Adipose tissue (tissue), 3 donors: ENCODE results near the gene GAB2. TPM values are rescaled to one million over a fixed set of nuclear protein-coding genes. Genes with fewer than 3 reads are reported as not detected.
"Not testable (repeated sequence)": the region's sequence is repeated elsewhere in the genome, so short reads cannot be mapped to it uniquely, and the experiment has no call there.

Source experiments
- H3K27ac ChIP-seq: one replicate; pipeline ENCODE4 v1.5.1; 2013; ENCODE audit warnings: low read depth, low read length
- WGBS, 3 donors: extraction: QIAGEN DNeasy Blood & Tissue Kit; methylation state at CpG; one replicate each; pipeline ENCODE4 v1.1.7; 2013; 5-methylcytosine and 5-hydroxymethylcytosine counted together
- polyA plus RNA-seq, 3 donors: library from polyadenylated mRNA; stranded (reverse); fragments of 200-250 nt; gene quantifications; one replicate each; pipeline ENCODE4 v1.2.3, GENCODE V29; 2013
- donor health status: healthy with polysubstance abuse.
- donor health status: Bipolar disorder and iron deficiency.
- donor health status: healthy.

GAB2 gene
- polyA plus RNA-seq, 3 donors = 5.3 to 24.9 (median 22.8) TPM

DNA sequence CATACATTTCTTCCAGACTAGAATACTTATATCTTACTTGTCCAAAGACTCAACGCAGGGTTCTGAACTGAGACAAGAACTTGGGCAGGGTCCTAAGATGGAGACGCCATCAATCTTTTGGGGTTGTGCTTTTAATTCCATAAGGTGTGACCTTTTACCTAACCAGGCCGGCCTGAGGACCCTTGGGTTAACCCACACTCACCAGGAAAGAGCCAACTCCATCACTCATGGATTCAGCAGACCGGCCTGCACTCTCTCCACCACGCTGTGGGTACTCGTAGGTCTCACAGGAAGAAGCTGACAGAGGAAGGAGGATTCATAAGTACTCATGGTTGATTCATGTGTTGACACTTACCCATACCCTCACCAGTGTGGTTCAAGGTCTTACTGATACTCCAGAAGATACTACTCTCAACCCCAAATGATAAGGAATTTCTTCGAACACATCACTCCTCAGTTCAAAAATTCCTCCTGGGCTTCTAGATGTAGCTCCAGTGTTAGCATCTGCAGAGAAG lies 192.7 kb downstream of the GAB2 start:
- WGBS, 3 donors = 92 to 95% (median 94%) methylated on average over 7 of the region's 7 CpGs
- no peak overlapping the region for H3K27ac ChIP-seq

DNA sequence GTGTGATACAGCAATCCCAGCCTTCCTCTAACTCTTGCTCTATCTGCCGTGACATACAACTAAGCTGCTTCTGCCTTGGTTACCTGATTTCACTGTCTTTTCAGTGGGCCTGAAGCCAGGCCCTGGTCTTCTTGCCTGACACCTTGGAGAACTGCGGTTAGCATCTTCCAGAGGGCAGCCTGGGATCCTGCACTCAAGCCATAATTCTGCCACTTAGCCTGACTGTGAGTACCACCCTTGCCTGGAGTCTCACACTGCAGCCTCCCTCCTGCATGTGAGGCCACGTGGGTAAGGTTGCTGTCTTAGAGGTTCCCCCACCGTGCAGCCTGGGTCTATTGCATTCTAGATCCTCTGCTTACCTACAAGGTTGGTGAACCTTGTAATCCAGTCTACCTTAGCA lies 193.1 kb downstream of the GAB2 start:
- no peak overlapping the region for H3K27ac ChIP-seq
- WGBS, 3 donors = 86 to 91% (median 87%) methylated on average over 4 of the region's 4 CpGs

GRCh38 chr11:78223320-78223954 lies 194.2 kb downstream of the GAB2 start:
- 83 to 93% (median 85%) methylated on average over 9 of the region's 9 CpGs for WGBS, 3 donors

GRCh38 chr11:78222726-78223125 lies 194.9 kb downstream of the GAB2 start:
- not testable (repeated sequence) for H3K27ac ChIP-seq
- WGBS, 3 donors = 86 to 88% (median 86%) methylated on average over 10 of the region's 10 CpGs

More at GRCh38 chr11:78223320-78223954, 194.2 kb downstream of the GAB2 start:
- no peak overlapping the region for H3K27ac ChIP-seq

DNA sequence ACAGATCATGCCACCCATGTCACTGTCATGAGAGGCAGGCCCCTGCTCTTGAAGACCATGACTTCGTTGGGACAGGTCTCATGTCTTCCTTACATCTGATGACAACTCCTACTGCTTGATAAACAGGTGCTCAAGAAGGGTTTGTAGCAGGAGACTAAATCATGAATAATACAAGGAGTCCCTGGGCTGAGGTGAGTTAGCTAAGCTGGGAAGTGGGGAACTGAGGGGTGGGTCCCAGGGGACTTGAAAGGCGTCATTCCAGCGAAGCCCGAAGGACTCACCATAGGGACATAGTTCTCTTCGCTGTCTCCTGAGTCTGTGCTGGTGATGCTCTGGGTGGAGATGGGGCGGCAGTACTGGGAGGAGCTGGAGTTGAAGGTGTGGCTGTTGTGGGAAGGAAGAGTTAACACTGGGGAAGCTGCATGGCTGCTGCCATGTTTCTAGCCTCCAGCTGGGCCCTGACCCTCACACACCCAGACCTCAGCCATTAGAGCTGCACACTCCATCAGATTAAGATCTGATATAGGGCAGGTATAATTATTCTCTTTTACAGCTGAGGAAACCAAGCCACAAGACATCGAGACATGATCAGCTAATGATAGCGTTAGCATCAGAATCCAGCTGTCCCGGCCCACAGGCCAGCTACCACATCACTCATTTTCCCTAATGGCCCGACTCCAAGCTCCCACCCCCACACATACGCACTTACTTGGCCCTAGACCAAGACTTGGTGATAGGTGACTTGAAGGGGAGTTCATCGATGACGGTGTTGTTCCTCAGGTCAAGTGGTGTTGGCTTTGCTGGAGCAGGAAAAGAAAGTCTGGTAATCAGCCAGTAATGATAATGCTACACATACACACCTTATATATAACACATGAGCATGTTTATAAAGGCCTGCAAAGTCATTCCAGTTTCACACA lies 196.0 kb downstream of the GAB2 start:
- 84 to 90% (median 87%) methylated on average over 13 of the region's 13 CpGs for WGBS, 3 donors
- H3K27ac ChIP-seq = no peak overlapping the region

DNA sequence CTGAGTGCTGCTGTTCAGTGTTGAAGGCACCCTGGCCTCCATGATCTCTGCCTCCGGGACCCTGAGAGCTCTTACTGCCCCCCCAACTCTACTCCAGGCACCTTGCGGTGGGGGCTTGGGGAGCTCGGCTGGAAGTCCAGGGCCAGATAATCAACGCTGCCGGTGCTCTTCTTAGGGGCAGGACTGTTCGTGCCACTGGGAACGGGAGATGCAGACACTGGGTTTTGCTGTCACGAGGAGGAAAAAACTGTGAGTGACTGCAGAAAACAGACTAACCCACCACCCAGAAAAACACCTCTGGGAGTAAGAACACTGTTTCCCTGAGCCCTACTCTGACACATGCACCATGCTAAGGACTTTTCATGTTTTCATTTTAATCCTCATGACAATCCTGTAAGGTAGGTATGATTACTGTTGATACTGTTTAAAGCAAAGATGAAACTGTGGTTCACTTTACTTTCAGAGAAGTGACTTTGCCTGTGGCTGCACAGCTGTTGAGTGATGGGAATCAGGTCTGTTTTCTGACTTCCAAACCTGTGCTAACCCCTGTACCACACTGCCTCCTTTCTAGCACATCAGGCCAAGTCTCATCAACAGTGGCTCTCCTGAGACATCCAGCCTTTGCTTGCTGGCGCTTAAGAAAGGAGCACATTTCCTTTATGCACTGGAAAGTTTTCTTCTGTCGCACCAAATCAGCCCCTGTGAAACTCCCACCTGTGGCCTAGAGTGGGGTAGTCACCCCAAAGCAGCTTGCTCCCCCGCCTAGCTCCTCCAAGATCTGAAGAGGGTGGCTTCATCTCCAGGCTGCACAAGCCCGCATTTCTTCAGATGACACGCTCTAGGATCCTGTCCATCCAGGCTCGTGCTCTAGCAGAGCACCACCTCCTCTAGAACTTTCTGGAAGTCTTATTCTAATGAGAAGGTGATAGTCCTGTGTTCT lies 197.1 kb downstream of the GAB2 start:
- WGBS, 3 donors = 92 to 95% (median 94%) methylated on average over 14 of the region's 14 CpGs

GRCh38 chr11:78219493-78220217 lies 198.0 kb downstream of the GAB2 start:
- no peak overlapping the region for H3K27ac ChIP-seq
- 89 to 92% (median 91%) methylated on average over 7 of the region's 7 CpGs for WGBS, 3 donors

More for the DNA sequence above, 197.1 kb downstream of the GAB2 start:
- H3K27ac ChIP-seq = no peak overlapping the region

DNA sequence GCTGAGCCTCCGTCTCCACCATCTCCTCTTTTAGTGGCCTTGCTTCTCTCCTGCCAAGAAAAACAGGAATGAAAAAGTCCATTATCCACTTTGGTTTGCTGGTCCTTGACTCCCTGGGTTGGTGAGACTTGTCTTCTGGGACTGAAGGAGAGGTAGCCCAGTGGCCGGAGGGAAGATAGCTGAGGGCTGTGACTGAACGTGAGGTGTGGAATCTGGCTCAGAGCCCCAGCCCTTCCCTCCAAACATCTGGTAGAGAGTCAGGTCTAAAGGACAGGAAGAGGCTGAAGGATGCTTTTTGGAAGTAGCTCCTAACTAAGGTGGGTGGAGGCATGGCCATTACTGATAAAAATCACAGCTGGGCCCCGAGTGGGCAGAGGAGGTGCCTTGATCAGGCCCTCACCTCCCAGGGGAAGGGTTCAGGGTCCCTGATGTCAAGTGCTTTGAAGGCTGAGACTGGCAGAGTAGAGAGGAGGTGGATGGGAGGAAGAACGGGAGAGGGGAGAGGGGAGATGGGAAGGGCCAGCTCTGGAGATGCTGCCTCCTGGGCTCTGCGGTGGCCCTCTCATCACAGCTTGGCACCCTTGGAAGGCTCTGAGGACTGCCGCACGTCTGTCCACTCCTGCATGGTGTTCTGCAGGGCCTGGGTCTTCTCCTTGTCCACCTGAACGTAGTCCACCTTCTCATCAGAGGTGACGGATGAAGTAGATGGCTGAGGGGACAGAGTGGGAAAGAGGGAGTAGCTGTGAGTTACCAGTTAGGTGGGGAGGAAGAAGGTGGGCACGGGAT lies 198.7 kb downstream of the GAB2 start:
- H3K27ac ChIP-seq = no peak overlapping the region
- WGBS, 3 donors = 89 to 92% (median 91%) methylated on average over 11 of the region's 11 CpGs

DNA sequence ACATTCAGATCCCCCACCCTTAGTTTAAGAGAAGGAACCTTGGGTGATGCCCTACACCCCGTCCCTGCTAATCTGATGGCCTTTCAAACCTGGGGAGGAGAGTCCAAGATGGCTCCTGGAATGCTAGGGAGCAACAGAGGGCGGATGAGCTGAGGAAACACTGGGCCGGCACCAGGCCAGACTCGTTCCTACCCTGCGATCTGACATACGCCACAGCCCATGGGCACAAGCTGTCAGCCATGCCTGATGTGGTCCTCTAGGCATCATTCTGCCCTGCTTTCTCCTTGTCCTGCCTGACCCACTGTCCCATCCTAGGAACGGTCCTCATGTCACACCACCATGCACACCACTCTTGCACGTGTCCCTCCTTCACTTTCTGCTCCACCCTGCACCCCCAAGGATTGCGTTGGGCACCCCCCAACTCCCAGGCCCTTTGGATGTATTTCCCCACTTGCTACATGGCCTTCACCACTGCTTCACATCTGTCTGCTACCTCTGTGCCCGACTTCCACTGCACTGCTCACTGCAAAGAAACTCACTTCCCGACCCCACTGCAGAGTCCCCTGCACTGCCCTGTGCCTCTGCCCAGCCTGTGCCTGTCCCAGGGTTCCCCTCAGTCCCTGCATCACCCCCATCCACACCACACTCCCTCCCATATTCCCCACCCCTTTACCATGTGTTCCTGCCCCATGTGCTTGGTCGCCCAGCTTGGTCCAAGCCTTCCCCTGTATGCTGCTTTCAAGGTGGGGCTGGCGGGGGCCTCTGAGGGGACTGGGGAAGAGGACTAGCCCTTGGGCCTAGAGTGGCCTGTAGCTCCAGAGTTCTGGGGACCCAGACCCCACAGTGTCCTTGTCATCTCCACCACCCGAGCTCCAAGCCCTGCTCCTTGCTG lies 199.7 kb downstream of the GAB2 start:
- no peak overlapping the region for H3K27ac ChIP-seq
- whole genome bisulfite sequencing, 3 donors = 95 to 97% (median 96%) methylated on average over 14 of the region's 14 CpGs

- no peak overlapping the region for H3K27ac ChIP-seq
- WGBS, 3 donors = 94 to 98% (median 95%) methylated on average over 5 of the region's 5 CpGs
Observed at GRCh38 chr11:78216571-78217287, 200.9 kb downstream of the GAB2 start.

GRCh38 chr11:78216021-78216420 lies 201.6 kb downstream of the GAB2 start:
- WGBS, 3 donors = 81 to 94% (median 94%) methylated on average over 3 of the region's 3 CpGs
- H3K27ac ChIP-seq = no peak overlapping the region

DNA sequence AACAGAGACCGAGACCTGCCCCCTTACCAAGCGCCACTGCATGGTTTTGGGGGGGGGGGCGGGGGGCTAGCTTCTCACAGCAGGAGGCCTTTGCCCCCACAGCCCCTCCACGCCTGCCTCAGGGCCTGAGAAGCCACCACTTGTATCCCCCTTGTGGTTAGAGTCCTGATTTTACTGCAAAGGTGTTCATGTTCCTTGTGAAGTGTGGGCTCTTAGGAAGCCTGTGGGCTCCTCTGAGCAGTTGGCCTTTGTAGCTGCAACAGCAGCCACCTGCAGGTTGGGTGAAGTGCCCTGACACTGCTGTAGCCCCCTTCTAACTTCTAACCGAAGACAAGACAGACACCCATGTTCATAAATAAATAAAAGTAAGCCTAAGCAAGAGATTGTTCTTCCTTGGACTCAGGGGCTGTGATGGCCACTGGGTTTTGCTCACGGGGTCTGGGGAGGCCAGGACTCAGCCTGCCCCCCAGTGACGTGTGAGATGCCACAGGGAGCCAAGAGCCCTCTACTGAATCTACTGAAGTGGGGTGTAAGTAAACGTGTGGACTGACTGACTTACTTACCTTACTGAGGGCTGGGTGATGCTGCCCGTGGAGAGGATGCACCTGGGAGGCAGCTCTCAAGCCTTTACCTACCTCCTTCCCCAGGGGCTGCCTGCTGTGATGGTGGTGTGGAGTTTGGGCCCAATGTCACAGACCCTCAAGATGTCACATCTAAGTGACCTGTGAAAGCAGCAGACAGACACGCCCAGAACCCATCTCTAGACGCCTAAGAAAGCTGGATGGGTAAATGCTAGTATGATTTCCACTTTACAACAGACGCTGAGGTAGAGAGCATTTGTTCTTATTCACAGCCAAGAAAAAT lies 203.1 kb downstream of the GAB2 start:
- 80 to 88% (median 82%) methylated on average over 12 of the region's 12 CpGs for WGBS, 3 donors
- no peak overlapping the region for H3K27ac ChIP-seq

- no peak overlapping the region for H3K27ac ChIP-seq
- WGBS, 3 donors = 69 to 83% (median 78%) methylated on average over 8 of the region's 8 CpGs
Observed at GRCh38 chr11:78213526-78214330, 203.9 kb downstream of the GAB2 start.
